ENCODE data around the gene CXCL5.
"Not testable (repeated sequence)": the region's sequence is repeated elsewhere in the genome, so short reads cannot be mapped to it uniquely, and the experiment has no call there.

Gene CXCL5

DNA sequence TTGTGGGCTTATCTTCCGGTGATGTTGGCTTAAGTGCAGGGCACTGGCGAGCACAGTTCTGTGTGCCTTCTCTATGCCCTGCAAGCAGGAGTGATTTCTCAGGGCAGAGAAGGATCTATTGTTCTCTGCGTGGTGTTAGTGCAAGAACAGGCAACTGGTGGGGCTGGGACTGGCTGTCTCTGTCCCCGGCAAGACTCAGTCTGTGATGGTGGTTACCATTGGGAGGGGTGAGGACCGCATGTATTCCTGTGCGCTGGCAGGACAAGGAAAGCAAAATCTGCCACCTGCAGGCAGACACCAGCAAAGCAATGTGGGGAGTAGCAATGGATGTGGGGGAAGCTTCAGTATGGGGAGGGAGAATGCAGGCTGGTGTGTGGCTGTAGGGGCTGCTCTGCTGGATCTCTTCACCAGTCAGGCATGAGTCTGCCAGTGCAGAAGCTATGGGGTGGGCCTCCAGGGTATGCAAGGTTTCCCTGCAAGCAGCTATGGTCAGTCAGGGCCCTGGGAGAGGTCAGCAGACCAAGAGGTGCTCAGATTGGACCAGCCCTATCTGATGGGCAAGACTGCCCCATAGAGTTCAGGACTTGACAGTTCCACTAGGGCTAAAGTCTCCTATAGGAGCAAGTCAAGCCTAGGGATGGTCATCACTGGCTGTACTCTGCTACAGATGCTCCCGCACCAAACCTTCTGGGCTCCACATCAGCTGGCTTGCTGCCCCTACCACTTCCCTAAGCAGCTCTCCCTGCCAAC lies 33.4 kb downstream of the CXCL5 start:
- DNase-seq, result no peak

DNA sequence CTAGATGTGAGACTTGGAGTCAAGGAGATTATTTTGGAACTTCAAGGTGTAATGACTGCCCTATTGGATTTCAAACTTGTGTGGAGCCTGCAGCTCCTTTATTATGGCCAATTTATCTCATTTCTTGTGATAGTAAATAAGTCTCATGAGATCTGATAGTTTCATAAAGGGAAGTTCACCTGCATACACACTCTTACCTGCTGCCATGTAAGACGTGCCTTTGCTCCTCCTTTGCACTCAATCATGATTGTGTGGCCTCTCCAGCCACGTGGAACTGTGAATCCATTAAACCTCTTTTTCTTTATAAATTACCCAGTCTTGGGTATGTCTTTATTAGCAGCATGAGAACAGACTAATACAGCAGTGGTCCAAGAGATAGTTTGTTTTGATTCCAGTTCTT lies 35.8 kb downstream of the CXCL5 start:
- no peak for DNase-seq

DNA sequence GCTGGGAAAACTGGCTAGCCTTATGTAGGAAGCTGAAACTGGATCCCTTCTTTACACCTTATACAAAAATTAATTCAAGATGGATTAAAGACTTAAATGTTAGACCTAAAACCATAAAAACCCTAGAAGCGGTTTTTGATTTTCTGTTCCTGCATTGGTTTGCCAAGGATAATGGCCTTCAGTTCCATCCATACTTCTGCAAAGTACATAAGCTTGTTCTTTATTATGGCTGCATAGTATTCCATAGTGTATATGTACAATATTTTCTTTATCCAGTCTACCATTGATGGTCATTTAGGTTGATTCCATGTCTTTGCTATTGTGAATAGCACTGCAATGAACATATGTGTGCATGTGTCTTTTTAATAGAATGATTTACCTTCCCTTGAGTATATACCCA lies 39.4 kb downstream of the CXCL5 start:
- DNase-seq, result not testable (repeated sequence)

DNA sequence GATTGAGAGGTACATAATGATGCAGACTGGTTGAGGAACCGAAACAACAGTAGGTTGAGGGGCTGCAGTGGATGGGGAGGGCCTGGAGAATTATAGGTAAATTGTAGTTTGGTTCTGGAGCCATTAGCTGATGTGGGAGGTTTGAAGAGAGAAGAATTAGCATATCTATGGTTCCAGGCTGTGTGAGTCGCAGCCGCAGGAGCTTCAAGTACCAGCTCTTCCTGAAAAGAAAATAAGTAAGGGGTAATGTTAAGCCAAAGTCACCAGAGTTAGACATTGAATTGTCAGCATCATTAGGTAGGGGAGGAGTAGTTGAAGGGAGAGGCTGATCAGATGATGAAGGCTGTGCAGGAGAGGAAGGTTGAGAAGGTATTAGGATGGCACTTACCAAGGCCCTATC lies 46.1 kb downstream of the CXCL5 start:
- no peak for DNase-seq

DNA sequence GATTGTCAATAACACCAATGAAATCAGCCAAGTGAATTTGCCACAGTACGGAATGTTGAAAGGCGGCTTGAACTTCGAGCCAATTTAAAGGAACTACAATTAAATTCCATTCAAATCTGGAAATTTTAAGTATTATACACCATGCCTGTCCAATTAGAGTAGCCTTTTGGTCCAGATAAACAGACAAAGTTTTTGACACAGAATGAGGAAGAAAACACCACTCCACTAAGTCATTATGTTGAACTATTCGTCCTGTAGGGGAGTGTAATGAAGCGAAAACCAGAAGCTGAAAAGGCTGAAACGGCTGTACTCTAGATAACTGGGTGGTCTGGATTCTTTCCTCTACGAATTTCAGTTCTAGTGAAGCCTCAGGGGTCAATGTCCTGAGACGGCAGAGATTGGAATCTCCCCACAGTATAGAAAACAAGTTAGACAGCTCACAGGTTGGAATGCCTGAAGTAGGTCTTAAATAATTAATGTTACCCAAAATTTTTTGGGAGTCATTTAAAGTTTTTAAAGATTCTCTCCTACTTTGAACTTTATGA lies 48.0 kb downstream of the CXCL5 start:
- DNase-seq, result not testable (repeated sequence)

DNA sequence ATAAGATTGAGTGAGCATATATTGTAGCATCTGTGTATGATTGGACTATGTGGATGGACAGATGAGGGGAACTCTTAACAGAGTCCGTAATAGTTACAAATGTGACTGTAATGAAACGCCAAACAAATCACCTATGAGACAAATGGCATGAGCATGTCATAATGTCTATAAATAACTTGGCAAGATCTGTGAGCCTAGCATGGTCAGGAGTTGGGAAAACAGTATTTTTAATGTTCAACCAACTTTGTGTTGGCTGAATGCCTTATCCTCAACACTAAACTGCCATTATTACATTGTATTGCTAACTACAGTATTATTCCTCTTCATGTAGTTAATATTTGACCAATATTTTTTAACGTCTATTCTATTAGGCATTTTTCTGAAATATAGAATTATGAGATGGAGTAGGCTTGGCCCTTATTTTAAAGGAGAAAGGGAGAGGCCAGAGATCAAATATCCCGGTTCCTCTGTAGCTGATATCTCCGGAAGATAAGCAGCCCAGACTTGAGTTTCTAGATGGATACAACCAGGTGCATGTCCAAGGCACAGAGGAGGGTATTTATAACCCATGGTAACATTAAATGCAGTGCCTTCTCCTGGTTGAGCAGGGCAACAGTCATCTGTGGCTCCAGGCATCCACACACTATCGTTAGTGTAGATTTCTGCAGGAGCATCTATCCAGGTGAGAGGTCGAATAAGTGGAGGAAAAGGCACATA lies 49.3 kb downstream of the CXCL5 start:
- DNase-seq, result no peak

DNA sequence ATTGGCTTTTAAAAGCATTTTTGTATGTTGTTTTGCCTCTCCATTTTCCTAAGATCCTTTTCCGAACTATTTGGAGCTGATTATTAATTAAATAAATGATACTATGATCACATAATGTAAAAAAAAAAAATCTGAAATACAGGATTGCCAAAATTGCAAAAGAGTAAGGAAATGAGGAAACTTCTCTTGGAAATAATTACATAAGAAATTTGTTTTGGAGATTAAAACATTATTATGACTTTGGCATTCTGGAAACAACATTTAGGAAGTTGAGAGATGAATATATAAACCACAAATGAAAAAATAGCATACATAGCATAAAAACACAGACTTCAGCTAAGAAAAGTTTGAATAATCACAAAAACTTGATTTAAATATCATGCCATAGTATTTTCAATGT lies 50.2 kb downstream of the CXCL5 start:
- no peak for DNase-seq

DNA sequence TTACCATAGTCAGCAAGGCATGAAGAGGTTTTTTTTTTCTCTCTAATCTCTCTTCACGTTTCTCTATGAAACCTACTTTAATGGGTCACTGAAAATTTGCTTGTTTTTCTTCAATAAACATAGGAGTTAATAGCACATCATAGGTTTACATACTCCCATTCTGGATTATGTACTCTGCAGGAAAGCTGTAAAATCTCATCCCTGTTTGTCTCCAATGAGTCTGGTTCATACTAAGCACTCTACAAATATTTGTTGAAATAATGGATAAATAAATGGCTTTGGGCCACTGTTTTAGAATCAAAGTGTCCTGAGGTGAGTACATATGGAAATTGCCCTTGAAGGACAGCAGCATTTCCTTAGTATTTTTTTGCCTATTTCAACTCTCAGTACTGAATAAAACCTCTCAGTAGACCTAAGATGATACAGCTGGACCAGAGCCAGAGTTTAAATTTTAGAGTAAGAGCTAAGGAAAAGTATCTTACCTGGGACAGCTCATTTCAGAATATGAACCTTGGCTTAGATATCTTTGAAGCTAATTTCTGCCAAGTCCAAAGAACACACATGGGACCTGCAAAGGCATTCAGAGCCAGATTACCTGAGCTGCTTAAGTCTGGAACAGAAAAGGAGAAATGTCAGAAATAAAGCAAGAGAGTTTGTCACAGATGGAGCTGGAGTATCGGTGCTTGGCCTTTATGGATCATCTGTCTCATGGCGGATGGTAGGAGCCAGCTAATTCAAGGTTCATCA lies 51.1 kb downstream of the CXCL5 start:
- no peak for DNase-seq

DNA sequence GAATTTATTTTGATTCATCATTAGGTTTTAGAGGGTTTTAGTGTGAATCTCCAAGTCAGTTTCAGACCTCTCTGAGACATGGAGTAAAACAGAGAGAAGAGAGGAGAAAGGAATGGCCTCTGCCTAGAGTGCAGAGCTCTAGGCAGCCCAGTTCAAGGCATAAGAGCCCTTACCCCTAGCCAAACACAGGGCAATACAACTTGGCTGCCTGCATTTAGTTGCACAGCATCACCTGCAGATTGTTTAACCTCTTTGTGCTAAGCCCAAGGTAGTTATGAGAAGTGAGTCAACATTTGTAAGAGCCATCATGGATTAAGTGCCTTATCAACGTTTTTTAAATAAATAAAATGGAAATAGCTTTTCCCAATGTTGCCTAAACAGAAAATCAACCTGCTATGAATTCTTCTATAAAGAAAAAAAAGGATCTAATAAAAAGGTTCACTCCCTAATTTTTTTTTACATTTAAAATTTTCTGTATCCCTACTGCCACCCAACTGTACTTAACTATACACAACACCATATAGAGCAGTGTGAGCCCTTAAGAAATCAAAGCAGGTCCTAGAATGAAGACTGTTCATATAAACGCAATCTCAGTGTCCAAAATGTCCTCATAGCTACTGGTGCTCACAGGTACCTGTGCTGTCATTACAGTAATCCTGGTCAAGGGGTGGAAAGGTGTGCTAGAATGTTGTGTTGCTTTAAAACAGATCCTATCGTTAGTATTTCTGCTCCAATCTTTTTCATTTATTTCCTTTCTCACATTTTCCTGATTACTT lies 52.6 kb downstream of the CXCL5 start:
- no peak for DNase-seq
